Activated CD4-positive, alpha-beta T cell treated with anti-CD3 and anti-CD28 coated beads, Interleukin-2, amount 10 ng/mL, durations not matched to agents 7 days and 5 days (primary cell): Measurements from ENCODE around the gene CNR1. TPM values are rescaled to one million over a fixed set of nuclear protein-coding genes. Genes with fewer than 3 reads are reported as not detected.
"Not testable (repeated sequence)": the region's sequence is repeated elsewhere in the genome, so short reads cannot be mapped to it uniquely, and the experiment has no call there.

ENCODE experiments used
- CTCF ChIA-PET: fragments of 350-600 bp; sonication (Branson Sonifier 250); formaldehyde crosslinking; loops from one replicate; lab custom pipeline; 2021; ENCODE audit warnings: antibody characterized with exemption; lab: Charles Lee
- POLR2A ChIA-PET: fragments of 350-600 bp; sonication (Branson Sonifier 250); formaldehyde crosslinking; loops from one replicate; lab custom pipeline; 2021; ENCODE audit warnings: antibody characterized with exemption; lab: Charles Lee
- DNase-seq: peaks from one replicate; pipeline ENCODE4 v3.0.0-alpha.2; 2020
- H3K27ac Mint-ChIP-seq: one replicate; pipeline ENCODE4 v1.8.0; 2021; ENCODE audit warnings: mild to moderate bottlenecking, moderate library complexity, mixed read lengths
- H3K27me3 Mint-ChIP-seq: one replicate; pipeline ENCODE4 v1.8.0; 2021; ENCODE audit warnings: mixed read lengths
- H3K36me3 Mint-ChIP-seq: one replicate; pipeline ENCODE4 v1.8.0; 2021; ENCODE audit warnings: low read depth, mixed read lengths
- H3K4me1 Mint-ChIP-seq: one replicate; pipeline ENCODE4 v1.8.0; 2021; ENCODE audit warnings: mixed read lengths
- H3K4me3 Mint-ChIP-seq: one replicate; pipeline ENCODE4 v1.8.0; 2021; ENCODE audit warnings: mild to moderate bottlenecking, moderate library complexity, mixed read lengths
- H3K9me3 Mint-ChIP-seq: one replicate; pipeline ENCODE4 v1.8.0; 2021; ENCODE audit warnings: mixed read lengths
- total RNA-seq, 2 experiments: library from RNA; stranded (reverse); gene quantifications; one replicate each; pipeline ENCODE4 v1.2.3, GENCODE V29; 2021

The CNR1 gene
- total RNA-seq: not detected

- Mint-ChIP-seq H3K4me3 (peak within 1 kb of the TSS; percentile 51), H3K27ac (no peak within 1 kb of the TSS), H3K4me1 (peaks cover 12% of the 10 kb centered on the region), H3K27me3 (peaks cover 79% of the 10 kb centered on the region), H3K9me3 (no peaks in the 10 kb centered on the region), H3K36me3 (no peaks in the 10 kb centered on the region)
- DNase-seq: no peak
- ChIA-PET CTCF (interaction anchor here (1.1 kb wide), 1 partner anchor 16 kb away, joined by 3 read pairs; no protein-coding TSS in a partner anchor), POLR2A (no interaction called here)
These were observed at the start of gene CNR1 for GRCh38 chr6:88165844-88166492. CNR1 (minus strand) TSS chr6:88166347; CDS start chr6:88145274, 21,073 bp downstream.

- Mint-ChIP-seq H3K4me3 (no peak overlapping the region), H3K36me3 (no peaks in the 10 kb centered on the region), H3K27me3 (no peaks in the 10 kb centered on the region), H3K9me3 (no peaks in the 10 kb centered on the region), H3K4me1 (no peaks in the 10 kb centered on the region), H3K27ac (no peak overlapping the region)
- CTCF ChIA-PET: no interaction called here
- DNase-seq: no peak
- POLR2A ChIA-PET: no interaction called here
These were observed 45.3 kb upstream of the CNR1 start for GRCh38 chr6:88211446-88211845.

GRCh38 chr6:88209301-88209700 lies 43.2 kb upstream of the CNR1 start:
- Mint-ChIP-seq H3K9me3 (no peaks in the 10 kb centered on the region), H3K4me3 (no peak overlapping the region), H3K36me3 (no peaks in the 10 kb centered on the region), H3K27ac (no peak overlapping the region), H3K4me1 (no peaks in the 10 kb centered on the region), H3K27me3 (no peaks in the 10 kb centered on the region)
- DNase-seq: no peak
- ChIA-PET CTCF (no interaction called here), POLR2A (no interaction called here)

GRCh38 chr6:88208726-88209125 lies 42.6 kb upstream of the CNR1 start:
- no peak overlapping the region for H3K27ac Mint-ChIP-seq
- no peaks in the 10 kb centered on the region for H3K4me1 Mint-ChIP-seq
- CTCF ChIA-PET: no interaction called here
- POLR2A ChIA-PET: no interaction called here
- H3K9me3 Mint-ChIP-seq: no peaks in the 10 kb centered on the region
- no peak overlapping the region for H3K4me3 Mint-ChIP-seq
- no peaks in the 10 kb centered on the region for H3K27me3 Mint-ChIP-seq
- DNase-seq: no peak
- no peaks in the 10 kb centered on the region for H3K36me3 Mint-ChIP-seq

GRCh38 chr6:88201734-88202133 lies 35.6 kb upstream of the CNR1 start:
- H3K9me3 Mint-ChIP-seq, DNase-seq, H3K36me3 Mint-ChIP-seq, H3K4me1 Mint-ChIP-seq, CTCF ChIA-PET, H3K27ac Mint-ChIP-seq, POLR2A ChIA-PET, H3K27me3 Mint-ChIP-seq, H3K4me3 Mint-ChIP-seq: not testable (repeated sequence)

GRCh38 chr6:88184921-88185320 lies 18.8 kb upstream of the CNR1 start:
- Mint-ChIP-seq H3K4me3 (no peak overlapping the region), H3K36me3 (no peaks in the 10 kb centered on the region), H3K4me1 (no peaks in the 10 kb centered on the region), H3K27me3 (peaks cover 10% of the 10 kb centered on the region), H3K9me3 (no peaks in the 10 kb centered on the region), H3K27ac (no peak overlapping the region)
- ChIA-PET POLR2A (no interaction called here), CTCF (no interaction called here)
- no peak for DNase-seq

GRCh38 chr6:88183471-88183870 lies 17.3 kb upstream of the CNR1 start:
- no peak overlapping the region for H3K27ac Mint-ChIP-seq
- H3K9me3 Mint-ChIP-seq: no peaks in the 10 kb centered on the region
- no peak overlapping the region for H3K4me3 Mint-ChIP-seq
- H3K4me1 Mint-ChIP-seq: no peaks in the 10 kb centered on the region
- DNase-seq: no peak
- no peaks in the 10 kb centered on the region for H3K36me3 Mint-ChIP-seq
- POLR2A ChIA-PET: no interaction called here
- CTCF ChIA-PET: no interaction called here
- peaks cover 16% of the 10 kb centered on the region for H3K27me3 Mint-ChIP-seq

GRCh38 chr6:88179692-88180091 lies 13.5 kb upstream of the CNR1 start:
- Mint-ChIP-seq H3K4me1 (no peaks in the 10 kb centered on the region), H3K9me3 (no peaks in the 10 kb centered on the region), H3K27ac (no peak overlapping the region), H3K36me3 (no peaks in the 10 kb centered on the region), H3K4me3 (no peak overlapping the region), H3K27me3 (peaks cover 19% of the 10 kb centered on the region)
- ChIA-PET CTCF (no interaction called here), POLR2A (interaction anchor here (0.6 kb wide), 1 partner anchor 20 kb away, joined by 11 read pairs; no protein-coding TSS in a partner anchor)
- no peak for DNase-seq

- no peaks in the 10 kb centered on the region for H3K9me3 Mint-ChIP-seq
- no peak overlapping the region for H3K4me3 Mint-ChIP-seq
- CTCF ChIA-PET: no interaction called here
- no peaks in the 10 kb centered on the region for H3K4me1 Mint-ChIP-seq
- POLR2A ChIA-PET: no interaction called here
- no peaks in the 10 kb centered on the region for H3K36me3 Mint-ChIP-seq
- DNase-seq: no peak
- H3K27ac Mint-ChIP-seq: no peak overlapping the region
- peaks cover 24% of the 10 kb centered on the region for H3K27me3 Mint-ChIP-seq
These were observed 11.9 kb upstream of the CNR1 start for GRCh38 chr6:88177961-88178464.

- H3K27ac Mint-ChIP-seq: no peak overlapping the region
- CTCF ChIA-PET: no interaction called here
- DNase-seq: no peak
- H3K36me3 Mint-ChIP-seq: no peaks in the 10 kb centered on the region
- peaks cover 31% of the 10 kb centered on the region for H3K27me3 Mint-ChIP-seq
- no peaks in the 10 kb centered on the region for H3K4me1 Mint-ChIP-seq
- POLR2A ChIA-PET: no interaction called here
- no peaks in the 10 kb centered on the region for H3K9me3 Mint-ChIP-seq
- no peak overlapping the region for H3K4me3 Mint-ChIP-seq
These were observed 8.8 kb upstream of the CNR1 start for GRCh38 chr6:88174906-88175305.

GRCh38 chr6:88171312-88171711 lies 5.2 kb upstream of the CNR1 start:
- H3K36me3 Mint-ChIP-seq: no peaks in the 10 kb centered on the region
- no peak overlapping the region for H3K4me3 Mint-ChIP-seq
- H3K9me3 Mint-ChIP-seq: no peaks in the 10 kb centered on the region
- H3K4me1 Mint-ChIP-seq: peaks cover 6% of the 10 kb centered on the region
- H3K27me3 Mint-ChIP-seq: peaks cover 44% of the 10 kb centered on the region
- H3K27ac Mint-ChIP-seq: no peak overlapping the region
- no peak for DNase-seq
- ChIA-PET POLR2A (no interaction called here), CTCF (no interaction called here)

- CTCF ChIA-PET: interaction anchor here (1.2 kb wide), 1 partner anchor 13 kb away, joined by 3 read pairs; no protein-coding TSS in a partner anchor
- Mint-ChIP-seq H3K27ac (no peak overlapping the region), H3K36me3 (no peaks in the 10 kb centered on the region), H3K4me3 (no peak overlapping the region), H3K4me1 (peaks cover 12% of the 10 kb centered on the region), H3K27me3 (peaks cover 67% of the 10 kb centered on the region), H3K9me3 (no peaks in the 10 kb centered on the region)
- no peak for DNase-seq
- POLR2A ChIA-PET: no interaction called here
These were observed 2.2 kb upstream of the CNR1 start for GRCh38 chr6:88168362-88168761.

GRCh38 chr6:88167352-88167937 lies 1.3 kb upstream of the CNR1 start:
- H3K9me3 Mint-ChIP-seq: no peaks in the 10 kb centered on the region
- H3K36me3 Mint-ChIP-seq: no peaks in the 10 kb centered on the region
- H3K27me3 Mint-ChIP-seq: peaks cover 74% of the 10 kb centered on the region
- peak overlapping the region; percentile 26 for H3K4me3 Mint-ChIP-seq
- ChIA-PET CTCF (interaction anchor here (1.2 kb wide), 1 partner anchor 14 kb away, joined by 3 read pairs; no protein-coding TSS in a partner anchor), POLR2A (no interaction called here)
- H3K27ac Mint-ChIP-seq: no peak overlapping the region
- peaks cover 12% of the 10 kb centered on the region for H3K4me1 Mint-ChIP-seq
- DNase-seq: no peak
